IMR-90 (cell line): ENCODE measurements around the gene MSH5.

Experiments used
- BHLHE40 ChIP-seq: fragments of 150-350 bp; IDR thresholded peaks from 2 replicates; pipeline ENCODE4 v1.6.1; 2016; ENCODE audit warnings: mild to moderate bottlenecking, low read depth, low read length
- CEBPB ChIP-seq: IDR thresholded peaks from 2 replicates; pipeline ENCODE4 v1.6.1; 2012; ENCODE audit warnings: low read depth, low read length, improper control_type of control experiment
- FOS ChIP-seq: fragments of 150-350 bp; IDR thresholded peaks from 2 replicates; pipeline ENCODE4 v1.6.1; 2016; ENCODE audit warnings: low read depth, low read length
- MAFK ChIP-seq: IDR thresholded peaks from 2 replicates; pipeline ENCODE4 v1.6.1; 2012; ENCODE audit warnings: low read depth, low read length, improper control_type of control experiment
- MXI1 ChIP-seq: IDR thresholded peaks from 2 replicates; pipeline ENCODE4 v1.6.1; 2012; ENCODE audit warnings: low read depth, mild to moderate bottlenecking, low read length, moderate library complexity, borderline replicate concordance
- NFE2L2 ChIP-seq: fragments of 150-350 bp; IDR thresholded peaks from 2 replicates; pipeline ENCODE4 v1.6.1; 2016; ENCODE audit warnings: low read depth, mild to moderate bottlenecking, low read length
- POLR2A ChIP-seq: IDR thresholded peaks from 2 replicates; pipeline ENCODE4 v1.6.1; 2012; ENCODE audit warnings: mild to moderate bottlenecking, low read depth, low read length
- RAD21 ChIP-seq: IDR thresholded peaks from 2 replicates; pipeline ENCODE4 v1.6.1; 2012; ENCODE audit warnings: low read length, improper control_type of control experiment
- RFX5 ChIP-seq: IDR thresholded peaks from 2 replicates; pipeline ENCODE4 v1.8.0; 2012; ENCODE audit warnings: low read depth, mild to moderate bottlenecking, low read length, moderate library complexity
- SMC3 ChIP-seq: fragments of 150-350 bp; IDR thresholded peaks from 2 replicates; pipeline ENCODE4 v1.6.1; 2016; ENCODE audit warnings: low read depth, mild to moderate bottlenecking, antibody characterized with exemption, low read length, moderate library complexity
- TF ChIP-seq, protein P1 (sequence below): conservative IDR thresholded peaks from 2 replicates; pipeline ENCODE4 v1.5.1; 2012; ENCODE audit warnings: mild to moderate bottlenecking, low read depth, low read length, improper control_type of control experiment
- TF ChIP-seq, protein P2 (sequence below): fragments of 150-350 bp; IDR thresholded peaks from 2 replicates; pipeline ENCODE4 v1.6.1; 2017; ENCODE audit warnings: mild to moderate bottlenecking, antibody characterized with exemption, low read length, low read depth
- TF ChIP-seq, protein P3 (sequence below): fragments of 150-350 bp; IDR thresholded peaks from 2 replicates; pipeline ENCODE4 v1.6.1; 2016; ENCODE audit warnings: low read depth, mild to moderate bottlenecking, low read length, moderate library complexity, borderline replicate concordance

DNA sequence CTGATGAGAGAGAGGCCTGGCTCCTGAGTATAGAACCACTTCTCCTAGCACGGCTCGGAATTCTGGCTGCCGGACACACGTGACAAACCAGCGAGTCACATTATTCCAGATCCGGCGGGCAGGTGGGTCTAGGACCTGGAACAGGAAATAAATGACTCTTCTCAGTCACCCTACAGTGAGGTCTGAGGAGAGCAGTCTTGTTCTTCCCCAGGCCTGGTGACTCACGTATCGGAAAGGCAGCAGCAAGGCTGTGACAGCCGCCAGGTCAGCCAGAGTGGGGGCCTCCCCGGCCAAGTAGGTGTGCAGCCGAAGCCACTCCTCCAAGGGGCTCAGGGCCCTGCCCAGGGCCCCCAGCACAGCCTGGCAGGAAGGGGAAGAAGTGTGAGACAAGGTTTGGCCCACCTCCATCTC lies 53.0 kb downstream of the MSH5 start:
- TF ChIP-seq FOS (no peak), SMC3 (no peak), NFE2L2 (no peak), MAFK (no peak), CEBPB (no peak), POLR2A (no peak), MXI1 (no peak), BHLHE40 (no peak), RFX5 (no peak), RAD21 (no peak)
- TF ChIP-seq, protein P1, sequence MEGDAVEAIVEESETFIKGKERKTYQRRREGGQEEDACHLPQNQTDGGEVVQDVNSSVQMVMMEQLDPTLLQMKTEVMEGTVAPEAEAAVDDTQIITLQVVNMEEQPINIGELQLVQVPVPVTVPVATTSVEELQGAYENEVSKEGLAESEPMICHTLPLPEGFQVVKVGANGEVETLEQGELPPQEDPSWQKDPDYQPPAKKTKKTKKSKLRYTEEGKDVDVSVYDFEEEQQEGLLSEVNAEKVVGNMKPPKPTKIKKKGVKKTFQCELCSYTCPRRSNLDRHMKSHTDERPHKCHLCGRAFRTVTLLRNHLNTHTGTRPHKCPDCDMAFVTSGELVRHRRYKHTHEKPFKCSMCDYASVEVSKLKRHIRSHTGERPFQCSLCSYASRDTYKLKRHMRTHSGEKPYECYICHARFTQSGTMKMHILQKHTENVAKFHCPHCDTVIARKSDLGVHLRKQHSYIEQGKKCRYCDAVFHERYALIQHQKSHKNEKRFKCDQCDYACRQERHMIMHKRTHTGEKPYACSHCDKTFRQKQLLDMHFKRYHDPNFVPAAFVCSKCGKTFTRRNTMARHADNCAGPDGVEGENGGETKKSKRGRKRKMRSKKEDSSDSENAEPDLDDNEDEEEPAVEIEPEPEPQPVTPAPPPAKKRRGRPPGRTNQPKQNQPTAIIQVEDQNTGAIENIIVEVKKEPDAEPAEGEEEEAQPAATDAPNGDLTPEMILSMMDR: no peak
- TF ChIP-seq, protein P2, sequence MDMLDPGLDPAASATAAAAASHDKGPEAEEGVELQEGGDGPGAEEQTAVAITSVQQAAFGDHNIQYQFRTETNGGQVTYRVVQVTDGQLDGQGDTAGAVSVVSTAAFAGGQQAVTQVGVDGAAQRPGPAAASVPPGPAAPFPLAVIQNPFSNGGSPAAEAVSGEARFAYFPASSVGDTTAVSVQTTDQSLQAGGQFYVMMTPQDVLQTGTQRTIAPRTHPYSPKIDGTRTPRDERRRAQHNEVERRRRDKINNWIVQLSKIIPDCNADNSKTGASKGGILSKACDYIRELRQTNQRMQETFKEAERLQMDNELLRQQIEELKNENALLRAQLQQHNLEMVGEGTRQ: no peak
- TF ChIP-seq, protein P3, sequence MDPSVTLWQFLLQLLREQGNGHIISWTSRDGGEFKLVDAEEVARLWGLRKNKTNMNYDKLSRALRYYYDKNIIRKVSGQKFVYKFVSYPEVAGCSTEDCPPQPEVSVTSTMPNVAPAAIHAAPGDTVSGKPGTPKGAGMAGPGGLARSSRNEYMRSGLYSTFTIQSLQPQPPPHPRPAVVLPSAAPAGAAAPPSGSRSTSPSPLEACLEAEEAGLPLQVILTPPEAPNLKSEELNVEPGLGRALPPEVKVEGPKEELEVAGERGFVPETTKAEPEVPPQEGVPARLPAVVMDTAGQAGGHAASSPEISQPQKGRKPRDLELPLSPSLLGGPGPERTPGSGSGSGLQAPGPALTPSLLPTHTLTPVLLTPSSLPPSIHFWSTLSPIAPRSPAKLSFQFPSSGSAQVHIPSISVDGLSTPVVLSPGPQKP: no peak
